H1 (cell line): Measurements from ENCODE around the gene ACTN2. TPM values are rescaled to one million over a fixed set of nuclear protein-coding genes. Genes with fewer than 3 reads are reported as not detected.

ENCODE experiments used
- CTCF ChIA-PET: fragments of 300-600 bp; sonication (Branson Sonifier 250); formaldehyde crosslinking; loops from one replicate; lab custom pipeline; 2021; ENCODE audit not compliant: partially characterized antibody; lab: Charles Lee
- POLR2A ChIA-PET: fragments of 300-600 bp; sonication (Branson Sonifier 250); formaldehyde crosslinking; loops from one replicate; lab custom pipeline; 2021; ENCODE audit warnings: inconsistent platforms; ENCODE audit not compliant: partially characterized antibody; lab: Charles Lee
- DNase-seq, 2 experiments: peaks; one replicate each; pipeline versions ENCODE4 v3.0.0 to v3.0.0-alpha.2; 2010 to 2022; ENCODE audit warnings: low spot score in 2 of 2, low read depth in 1 of 2, mixed read lengths in 1 of 2
- FAIRE-seq: peaks from 2 replicates; lab custom pipeline; 2011; peaks lifted over from hg19 to GRCh38; lab: Jason Lieb, UNC
- H2AFZ ChIP-seq: 2 replicates; pipeline ENCODE4 v1.8.1; 2012; ENCODE audit warnings: low read length, inconsistent platforms
- H2AK5ac ChIP-seq: 2 replicates; pipeline ENCODE4 v1.6.1; 2013; ENCODE audit warnings: low read depth, low read length
- H2BK120ac ChIP-seq: replicated peaks from 2 replicates; pipeline ENCODE3; 2013; ENCODE audit warnings: low read depth, low read length, inconsistent platforms
- H2BK12ac ChIP-seq: 2 replicates; pipeline ENCODE4 v1.6.1; 2013; ENCODE audit warnings: low read depth, low read length
- H2BK15ac ChIP-seq: 2 replicates; pipeline ENCODE4 v1.6.1; 2013; ENCODE audit warnings: low read length
- H2BK20ac ChIP-seq: 2 replicates; pipeline ENCODE4 v1.6.1; 2013; ENCODE audit warnings: low read length
- H2BK5ac ChIP-seq: 2 replicates; pipeline ENCODE4 v1.6.1; 2013; ENCODE audit warnings: low read depth, low read length
- H3K14ac ChIP-seq: 2 replicates; pipeline ENCODE4 v1.6.1; 2013; ENCODE audit warnings: inconsistent platforms; ENCODE audit not compliant: insufficient read length
- H3K18ac ChIP-seq: 2 replicates; pipeline ENCODE4 v1.6.1; 2013; ENCODE audit warnings: low read length; ENCODE audit errors: extremely low read depth
- H3K23ac ChIP-seq: 2 replicates; pipeline ENCODE4 v1.6.1; 2013; ENCODE audit warnings: inconsistent platforms; ENCODE audit not compliant: insufficient read length
- H3K23me2 ChIP-seq: 2 replicates; pipeline ENCODE4 v1.6.1; 2013; ENCODE audit warnings: low read depth, low read length
- H3K27ac ChIP-seq: 2 replicates; pipeline ENCODE4 v1.6.1; 2011; ENCODE audit warnings: low read depth, low read length, inconsistent platforms
- H3K27me3 ChIP-seq, 4 experiments: replicated peaks in 1 of 4; 1 replicate in 1 of 4; 2 replicates in 3 of 4; pipeline versions ENCODE4 v1.6.1 to v1.8.1; 2011 to 2013; ENCODE audit warnings: low read length in 3 of 4, mild to moderate bottlenecking in 3 of 4, inconsistent platforms in 2 of 4, mixed read lengths in 2 of 4, moderate library complexity in 1 of 4; ENCODE audit not compliant: control insufficient read depth in 3 of 4, insufficient read depth in 3 of 4; ENCODE audit errors: extremely low read depth in 1 of 4
- H3K36me3 ChIP-seq, 4 experiments: 2 replicates each; pipeline versions ENCODE4 v1.6.1 to v1.8.1; 2011 to 2013; ENCODE audit warnings: mild to moderate bottlenecking in 4 of 4, low read length in 3 of 4, moderate library complexity in 2 of 4, control low read depth in 1 of 4, inconsistent platforms in 1 of 4; ENCODE audit not compliant: insufficient read depth in 4 of 4, control insufficient read depth in 2 of 4
- H3K4ac ChIP-seq: replicated peaks from 2 replicates; pipeline ENCODE3; 2013; ENCODE audit warnings: low read length, low read depth, mixed read lengths, inconsistent platforms; ENCODE audit not compliant: insufficient read length
- H3K4me1 ChIP-seq, 4 experiments: replicated peaks in 1 of 4; 1 replicate in 1 of 4; 2 replicates in 3 of 4; pipeline versions ENCODE4 v1.6.1 to v1.8.1; 2011 to 2013; ENCODE audit warnings: low read length in 3 of 4, inconsistent platforms in 2 of 4, mixed read lengths in 1 of 4; ENCODE audit not compliant: insufficient read depth in 4 of 4, control insufficient read depth in 3 of 4
- H3K4me2 ChIP-seq, 2 experiments: 2 replicates each; pipeline versions ENCODE4 v1.6.1 to v1.8.1; 2011 to 2013; ENCODE audit warnings: low read depth in 2 of 2, low read length in 2 of 2, control low read depth in 1 of 2, inconsistent platforms in 1 of 2, mild to moderate bottlenecking in 1 of 2; ENCODE audit not compliant: insufficient read depth in 1 of 2
- H3K4me3 ChIP-seq, 4 experiments: fragments of 200-600, 300-600 bp in 1 of 4; sonication (generic), shearing (Covaris generic), sonication (Bioruptor Twin) in 1 of 4; 2 replicates each; pipeline versions ENCODE4 v1.5.1 to v1.8.1; 2011 to 2016; ENCODE audit warnings: low read length in 4 of 4, low read depth in 3 of 4, control low read depth in 2 of 4, inconsistent platforms in 2 of 4, mild to moderate bottlenecking in 2 of 4, mixed read lengths in 1 of 4, moderate library complexity in 1 of 4; ENCODE audit not compliant: insufficient read depth in 2 of 4; ENCODE audit errors: extremely low read depth in 1 of 4
- H3K56ac ChIP-seq: replicated peaks from 2 replicates; pipeline ENCODE3; 2013; ENCODE audit warnings: low read depth, mild to moderate bottlenecking, mixed read lengths, low read length, inconsistent platforms; ENCODE audit not compliant: insufficient read length
- H3K79me1 ChIP-seq: 2 replicates; pipeline ENCODE4 v1.6.1; 2013; ENCODE audit warnings: low read depth, low read length, control low read depth
- H3K79me2 ChIP-seq, 2 experiments: 2 replicates each; pipeline versions ENCODE4 v1.6.1 to v1.8.1; 2012 to 2013; ENCODE audit warnings: low read length in 2 of 2, mild to moderate bottlenecking in 2 of 2, inconsistent platforms in 1 of 2; ENCODE audit not compliant: insufficient read depth in 2 of 2, control insufficient read depth in 1 of 2
- H3K9ac ChIP-seq, 4 experiments: replicated peaks in 1 of 4; 1 replicate in 1 of 4; 2 replicates in 3 of 4; pipeline versions ENCODE4 v1.6.1 to v1.8.1; 2011 to 2013; ENCODE audit warnings: low read depth in 3 of 4, low read length in 3 of 4, control low read depth in 2 of 4, mild to moderate bottlenecking in 2 of 4, moderate library complexity in 2 of 4, inconsistent platforms in 1 of 4; ENCODE audit errors: extremely low read depth in 1 of 4
- H3K9me3 ChIP-seq, 2 experiments: 2 replicates each; pipeline versions ENCODE4 v1.6.1 to v1.8.1; 2012 to 2013; ENCODE audit warnings: mild to moderate bottlenecking in 2 of 2, moderate library complexity in 2 of 2, control low read depth in 1 of 2, inconsistent platforms in 1 of 2, low read depth in 1 of 2, low read length in 1 of 2, mixed read lengths in 1 of 2; ENCODE audit not compliant: insufficient read depth in 2 of 2
- H4K20me1 ChIP-seq, 2 experiments: replicated peaks in 1 of 2; 2 replicates each; pipeline versions ENCODE3 to v1.8.1; 2011 to 2013; ENCODE audit warnings: inconsistent platforms in 2 of 2, low read length in 2 of 2, mild to moderate bottlenecking in 1 of 2; ENCODE audit not compliant: insufficient read depth in 2 of 2, control insufficient read depth in 1 of 2
- H4K5ac ChIP-seq: 2 replicates; pipeline ENCODE4 v1.6.1; 2013; ENCODE audit warnings: low read length, low read depth, mixed read lengths, inconsistent platforms; ENCODE audit not compliant: insufficient read length
- H4K8ac ChIP-seq: 2 replicates; pipeline ENCODE4 v1.8.0; 2013; ENCODE audit warnings: mild to moderate bottlenecking, moderate library complexity, low read length, inconsistent platforms; ENCODE audit not compliant: insufficient read depth; ENCODE audit errors: extremely low read depth
- H4K91ac ChIP-seq: replicated peaks from 2 replicates; pipeline ENCODE3; 2013; ENCODE audit warnings: low read length, mixed read lengths, inconsistent platforms; ENCODE audit not compliant: insufficient read length
- ASH2L ChIP-seq: fragments of 200-600, 300-600 bp; sonication (generic); IDR thresholded peaks from one replicate; pipeline ENCODE4 v1.7.1; 2017; ENCODE audit warnings: low read length
- BRCA1 ChIP-seq: IDR thresholded peaks from 2 replicates; pipeline ENCODE4 v1.6.1; 2012; ENCODE audit warnings: low read depth, low read length, improper control_type of control experiment
- CBX5 ChIP-seq: fragments of 300-800, 300-1000 bp; sonication (generic); IDR thresholded peaks from 2 replicates; pipeline ENCODE4 v1.7.1; 2016; ENCODE audit warnings: antibody characterized with exemption, low read length, low read depth
- CBX8 ChIP-seq: fragments of 300-800, 300-1000 bp; sonication (generic); IDR thresholded peaks from 2 replicates; pipeline ENCODE4 v1.7.1; 2016; ENCODE audit warnings: low read depth, low read length, borderline replicate concordance
- CHD2 ChIP-seq: IDR thresholded peaks from 2 replicates; pipeline ENCODE4 v1.6.1; 2012; ENCODE audit warnings: low read length, improper control_type of control experiment
- FOSL1 ChIP-seq: IDR thresholded peaks from 2 replicates; pipeline ENCODE4 v1.6.1; 2011; ENCODE audit warnings: mild to moderate bottlenecking, low read depth, low read length, moderate library complexity; ENCODE audit not compliant: insufficient read depth
- GABPA ChIP-seq: IDR thresholded peaks from 2 replicates; pipeline ENCODE4 v1.6.1; 2011; ENCODE audit warnings: mild to moderate bottlenecking, low read length, moderate library complexity, borderline replicate concordance; ENCODE audit not compliant: insufficient read depth
- HDAC6 ChIP-seq: IDR thresholded peaks from one replicate; pipeline ENCODE4 v1.7.1; 2012; ENCODE audit warnings: low read depth, mild to moderate bottlenecking, inconsistent platforms, low read length, moderate library complexity
- KDM1A ChIP-seq: fragments of 200-600, 300-600 bp; sonication (generic); IDR thresholded peaks from 2 replicates; pipeline ENCODE4 v1.7.1; 2016; ENCODE audit warnings: mild to moderate bottlenecking, low read length, borderline replicate concordance
- NRF1 ChIP-seq: IDR thresholded peaks from 2 replicates; pipeline ENCODE4 v1.6.1; 2011; ENCODE audit warnings: mild to moderate bottlenecking, low read depth, low read length, improper control_type of control experiment
- RAD21 ChIP-seq, 2 experiments: IDR thresholded peaks in 1 of 2; conservative IDR thresholded peaks in 1 of 2; 2 replicates each; pipeline ENCODE4 v1.6.1; 2011; ENCODE audit warnings: low read depth in 2 of 2, low read length in 2 of 2, improper control_type of control experiment in 1 of 2, inconsistent platforms in 1 of 2, mild to moderate bottlenecking in 1 of 2, moderate library complexity in 1 of 2
- RNF2 ChIP-seq: fragments of 200-900, 300-1000 bp; sonication (generic); IDR thresholded peaks from 2 replicates; pipeline ENCODE4 v1.7.1; 2016; ENCODE audit warnings: borderline replicate concordance, low read depth, mild to moderate bottlenecking, antibody characterized with exemption, low read length; ENCODE audit not compliant: poor library complexity, severe bottlenecking; ENCODE audit errors: missing control alignments
- RXRA ChIP-seq: IDR thresholded peaks from 2 replicates; pipeline ENCODE4 v1.6.1; 2011; ENCODE audit warnings: low read depth, mild to moderate bottlenecking, low read length, moderate library complexity; ENCODE audit not compliant: insufficient read depth
- SIRT6 ChIP-seq: IDR thresholded peaks from one replicate; pipeline ENCODE4 v1.7.1; 2012; ENCODE audit warnings: low read length, inconsistent platforms
- YY1 ChIP-seq: IDR thresholded peaks from 2 replicates; pipeline ENCODE4 v1.6.1; 2011; ENCODE audit warnings: low read depth, mild to moderate bottlenecking, low read length
- WGBS, 2 experiments: shearing (Covaris generic) in 1 of 2; methylation state at CpG; one replicate each; pipeline versions ENCODE4 v1.1.6 to v1.1.7; 2013 to 2015; ENCODE audit warnings: low lambda C conversion rate in 2 of 2, mixed read lengths in 2 of 2, inconsistent platforms in 1 of 2, low coverage in 1 of 2, missing lambda C conversion rate in 1 of 2; ENCODE audit not compliant: insufficient replicate concordance in 2 of 2, insufficient coverage in 1 of 2, insufficient read length in 1 of 2; ENCODE audit errors: extremely low coverage in 1 of 2, missing lambda C conversion rate in 1 of 2; 5-methylcytosine and 5-hydroxymethylcytosine counted together
- polyA plus RNA-seq, 7 experiments: library from polyadenylated mRNA; depleted of rRNA in 3 of 7; stranded (reverse) in 5 of 7; unstranded in 2 of 7; fragments of >200 nt in 5 of 7; fragments of 200-250 nt in 2 of 7; gene quantifications; 1 replicate in 5 of 7; 2 replicates in 1 of 7; 4 replicates in 1 of 7; pipeline versions ENCODE4 v1.2.1 to v1.2.3, GENCODE V29; 2011 to 2013; ENCODE audit warnings: missing spikeins in 2 of 7, mixed read lengths in 2 of 7
- total RNA-seq: library from RNA; stranded (reverse); fragmentation: NEBNext Ultra II Directional; extraction: Animal tissue kit (Norgen Biotek cat#: 25700); gene quantifications from 2 replicates; pipeline ENCODE4 v1.2.1, GENCODE V29; 2021

ACTN2 gene
- total and polyA plus RNA-seq, 2 of the 8 experiments (the other 6 are each of a cell fraction or from before 2014, with no cell fraction given), result 1.9 to 4.1 TPM

DNA sequence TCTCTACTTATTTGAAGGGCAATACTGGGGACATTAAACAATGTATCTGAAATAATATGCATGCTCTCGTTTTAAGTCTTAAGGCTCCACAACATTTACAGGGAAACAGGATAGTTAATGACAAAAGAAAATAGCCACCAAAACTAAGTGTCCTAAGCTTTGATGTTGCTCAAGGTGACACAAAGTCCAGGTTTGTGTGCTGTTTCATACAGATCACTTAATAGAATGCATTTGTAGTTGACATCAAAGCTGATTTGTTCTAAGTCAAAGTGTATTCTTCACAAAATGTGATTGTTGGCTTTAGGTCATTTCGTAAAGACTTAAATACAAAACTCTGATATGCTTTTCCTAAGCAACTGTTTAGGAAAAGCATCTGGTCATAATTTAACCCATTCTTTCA, 71.3 kb downstream of the ACTN2 start:
- H3K4me2 ChIP-seq, result no peak overlapping the region
- H3K14ac ChIP-seq, result no peak overlapping the region
- no peak overlapping the region for H3K9ac ChIP-seq
- no peak overlapping the region for H3K56ac ChIP-seq
- ChIA-PET CTCF (interaction anchor here (1.4 to 3.4 kb wide), 4 partner anchors 9 to 43 kb away, joined by 4 to 34 read pairs (median 10); no protein-coding TSS in a partner anchor), POLR2A (no interaction called here)
- H3K4me3 ChIP-seq, result no peak overlapping the region
- H3K4ac ChIP-seq, result no peak overlapping the region
- H3K36me3 ChIP-seq, result peaks cover 0 to 5% (median 0%) of the 10 kb centered on the region in 4 experiments; a peak in 1 of 8 replicates
- H3K18ac ChIP-seq, result no peak overlapping the region
- no peaks in the 10 kb centered on the region for H3K9me3 ChIP-seq
- no peak overlapping the region for H2BK20ac ChIP-seq
- no peak overlapping the region for H4K8ac ChIP-seq
- H3K4me1 ChIP-seq, result no peaks in the 10 kb centered on the region
- H3K27me3 ChIP-seq, result no peaks in the 10 kb centered on the region
- no peak overlapping the region for H2BK15ac ChIP-seq
- H4K20me1 ChIP-seq, result no peaks in the 10 kb centered on the region
- H3K79me2 ChIP-seq, result no peaks in the 10 kb centered on the region
- no peak overlapping the region for H3K27ac ChIP-seq
- no peak for FAIRE-seq
- H2BK5ac ChIP-seq, result no peak overlapping the region
- H4K5ac ChIP-seq, result no peak overlapping the region
- H3K23ac ChIP-seq, result no peak overlapping the region
- no peak overlapping the region for H2AK5ac ChIP-seq
- DNase-seq, result no peak
- H3K23me2 ChIP-seq, result no peaks in the 10 kb centered on the region
- H2BK120ac ChIP-seq, result no peak overlapping the region
- WGBS, 2 experiments, result 88% methylated on average over 2 of the region's 2 CpGs; no CpG with 5 or more reads in 1 of the 2 experiments
- H2AFZ ChIP-seq, result no peak overlapping the region
- no peak overlapping the region for H2BK12ac ChIP-seq
- H3K79me1 ChIP-seq, result no peaks in the 10 kb centered on the region
- no peak overlapping the region for H4K91ac ChIP-seq
- TF ChIP-seq CHD2, result no peak
- no peak for TF ChIP-seq FOSL1
- TF ChIP-seq SIRT6, result no peak
- TF ChIP-seq NRF1, result no peak
- TF ChIP-seq ASH2L, result no peak
- no peak for TF ChIP-seq CBX5
- no peak for TF ChIP-seq YY1
- no peak for TF ChIP-seq RXRA
- TF ChIP-seq KDM1A, result no peak
- TF ChIP-seq GABPA, result no peak
- no peak for TF ChIP-seq HDAC6
- TF ChIP-seq RAD21 (IDR thresholded peaks at IDR 0.05 in 1 of 2, conservative IDR thresholded peaks at IDR 0.05 in 1 of 2; ENCODE audit: low read depth in 2 of 2, low read length in 2 of 2), result no peak
- no peak for TF ChIP-seq CBX8
- TF ChIP-seq BRCA1, result no peak
- no peak for TF ChIP-seq RNF2
